ENCODE data around the gene GAS2L1. TPM values are rescaled to one million over a fixed set of nuclear protein-coding genes. Genes with fewer than 3 reads are reported as not detected.
A peak's percentile ranks its signal among the peaks of the same experiment; 100 is the strongest.
"Not testable (repeated sequence)": the region's sequence is repeated elsewhere in the genome, so short reads cannot be mapped to it uniquely, and the experiment has no call there.

Gene GAS2L1
- total RNA-seq, 2 donors from 2014 or later, result 15.8 to 19.2 TPM

DNA sequence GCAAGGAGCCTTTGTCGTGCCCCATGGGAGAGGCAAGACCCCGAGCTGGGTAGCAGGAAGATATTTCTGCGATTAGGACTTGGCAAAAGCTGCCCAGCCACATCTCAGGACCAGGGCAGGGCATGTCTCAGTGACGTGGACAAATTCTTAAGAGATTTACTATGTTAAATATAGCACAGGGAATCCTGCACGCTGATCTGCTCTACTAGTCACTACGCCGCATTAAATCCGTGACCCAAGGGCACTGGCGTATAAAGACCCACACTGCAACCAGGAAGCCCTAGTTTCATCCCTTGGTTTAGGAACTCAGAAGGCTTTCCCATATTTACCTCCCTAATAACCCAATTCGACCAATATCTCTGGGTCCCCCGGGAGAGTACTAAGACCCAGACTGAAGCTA is 46.8 kb downstream of the GAS2L1 start:
- intact Hi-C loops (cut with DNase I), result no loop called here
- ATAC-seq (no peak), DNase-seq (no peak)
- WGBS, 2 donors, result 92 to 93% methylated on average over 11 of the region's 11 CpGs
- Histone ChIP-seq H3K36me3 (replicated peaks in 1 of 2; ENCODE audit: insufficient read depth in 1 of 2, low read depth in 2 of 2) (peaks cover 11 to 42% of the 10 kb centered on the region in 2 donors), H3K9me3 (no peaks in the 10 kb centered on the region), H3K4me3 (no peak overlapping the region), H3K27ac (no peak overlapping the region), H3K4me1 (peaks cover 5% of the 10 kb centered on the region), H3K27me3 (no peaks in the 10 kb centered on the region)
- no peak for TF ChIP-seq POLR2A (IDR thresholded peaks at IDR 0.05)
- TF ChIP-seq, protein P1, sequence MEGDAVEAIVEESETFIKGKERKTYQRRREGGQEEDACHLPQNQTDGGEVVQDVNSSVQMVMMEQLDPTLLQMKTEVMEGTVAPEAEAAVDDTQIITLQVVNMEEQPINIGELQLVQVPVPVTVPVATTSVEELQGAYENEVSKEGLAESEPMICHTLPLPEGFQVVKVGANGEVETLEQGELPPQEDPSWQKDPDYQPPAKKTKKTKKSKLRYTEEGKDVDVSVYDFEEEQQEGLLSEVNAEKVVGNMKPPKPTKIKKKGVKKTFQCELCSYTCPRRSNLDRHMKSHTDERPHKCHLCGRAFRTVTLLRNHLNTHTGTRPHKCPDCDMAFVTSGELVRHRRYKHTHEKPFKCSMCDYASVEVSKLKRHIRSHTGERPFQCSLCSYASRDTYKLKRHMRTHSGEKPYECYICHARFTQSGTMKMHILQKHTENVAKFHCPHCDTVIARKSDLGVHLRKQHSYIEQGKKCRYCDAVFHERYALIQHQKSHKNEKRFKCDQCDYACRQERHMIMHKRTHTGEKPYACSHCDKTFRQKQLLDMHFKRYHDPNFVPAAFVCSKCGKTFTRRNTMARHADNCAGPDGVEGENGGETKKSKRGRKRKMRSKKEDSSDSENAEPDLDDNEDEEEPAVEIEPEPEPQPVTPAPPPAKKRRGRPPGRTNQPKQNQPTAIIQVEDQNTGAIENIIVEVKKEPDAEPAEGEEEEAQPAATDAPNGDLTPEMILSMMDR (IDR thresholded peaks at IDR 0.05), result no peak

DNA sequence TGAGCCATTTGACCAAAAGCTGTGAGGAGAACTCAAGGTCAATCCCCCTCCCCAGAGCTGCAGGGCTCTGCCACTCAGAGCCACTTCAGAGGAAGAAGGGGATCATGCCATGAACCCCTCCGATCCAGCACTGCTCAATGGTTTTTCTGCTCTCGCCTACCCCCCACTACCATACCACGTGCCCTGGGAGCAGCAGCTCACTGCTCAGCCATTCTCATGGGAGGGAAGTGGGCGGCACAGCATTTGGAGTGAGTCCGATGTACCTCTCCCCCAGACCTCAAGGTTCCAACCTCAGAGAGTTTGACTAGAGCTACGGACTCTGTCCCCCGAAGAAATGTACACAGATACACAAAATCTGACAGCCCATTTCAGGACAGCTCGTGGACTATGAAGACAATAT is 47.4 kb downstream of the GAS2L1 start:
- no peak for ATAC-seq
- 95 to 97% methylated on average over 8 of the region's 8 CpGs for WGBS, 2 donors
- H3K4me3 ChIP-seq, result no peak overlapping the region
- H3K27ac ChIP-seq, result no peak overlapping the region
- H3K27me3 ChIP-seq, result no peaks in the 10 kb centered on the region
- H3K4me1 ChIP-seq, result peaks cover 5% of the 10 kb centered on the region
- DNase-seq, result no peak
- intact Hi-C loops (cut with DNase I), result no loop called here
- H3K36me3 ChIP-seq (replicated peaks in 1 of 2; ENCODE audit: insufficient read depth in 1 of 2, low read depth in 2 of 2), result peaks cover 11 to 38% of the 10 kb centered on the region in 2 donors
- no peaks in the 10 kb centered on the region for H3K9me3 ChIP-seq
- TF ChIP-seq, protein P1 (IDR thresholded peaks at IDR 0.05), result no peak
- no peak for TF ChIP-seq POLR2A (IDR thresholded peaks at IDR 0.05)

DNA sequence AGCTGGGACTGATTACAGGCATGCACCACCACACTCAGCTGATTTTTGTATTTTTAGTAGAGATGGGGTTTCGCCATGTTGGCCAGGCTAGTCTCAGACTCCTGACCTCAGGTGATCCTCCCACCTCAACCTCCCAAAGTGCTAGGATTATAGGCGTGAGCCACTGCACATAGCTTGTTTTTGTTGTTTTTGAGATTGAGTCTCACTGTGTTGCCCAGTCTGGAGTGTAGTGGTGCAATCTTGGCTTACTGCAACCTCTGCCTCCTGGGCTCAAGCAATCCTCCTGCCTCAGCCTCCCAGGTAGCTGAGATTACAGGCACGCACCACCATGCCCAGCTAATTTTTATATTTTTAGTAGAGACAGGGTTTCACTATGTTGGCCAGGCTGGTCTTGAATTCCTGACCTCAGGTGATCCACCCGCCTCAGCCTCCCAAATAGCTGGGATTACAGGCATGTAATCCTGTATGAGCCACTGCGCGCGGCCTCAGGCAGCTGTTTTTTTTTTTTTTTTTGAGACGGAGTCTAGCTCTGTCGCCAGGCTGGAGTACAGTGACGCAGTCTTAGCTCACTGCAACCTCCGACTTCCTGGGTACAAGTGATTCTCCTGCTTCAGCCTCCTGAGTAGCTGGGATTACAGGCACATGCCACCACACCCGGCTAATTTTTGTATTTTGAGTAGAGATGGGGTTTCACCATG is 50.9 kb downstream of the GAS2L1 start:
- H3K4me1 ChIP-seq; H3K27me3 ChIP-seq; H3K4me3 ChIP-seq; intact Hi-C loops (cut with DNase I); ATAC-seq; H3K27ac ChIP-seq; H3K9me3 ChIP-seq; DNase-seq: not testable (repeated sequence)
- WGBS, 2 donors, result 94 to 98% methylated on average over 11 to 12 of the region's 12 CpGs
- peaks cover 11 to 31% of the 10 kb centered on the region in 2 donors for H3K36me3 ChIP-seq (replicated peaks in 1 of 2; ENCODE audit: insufficient read depth in 1 of 2, low read depth in 2 of 2)

DNA sequence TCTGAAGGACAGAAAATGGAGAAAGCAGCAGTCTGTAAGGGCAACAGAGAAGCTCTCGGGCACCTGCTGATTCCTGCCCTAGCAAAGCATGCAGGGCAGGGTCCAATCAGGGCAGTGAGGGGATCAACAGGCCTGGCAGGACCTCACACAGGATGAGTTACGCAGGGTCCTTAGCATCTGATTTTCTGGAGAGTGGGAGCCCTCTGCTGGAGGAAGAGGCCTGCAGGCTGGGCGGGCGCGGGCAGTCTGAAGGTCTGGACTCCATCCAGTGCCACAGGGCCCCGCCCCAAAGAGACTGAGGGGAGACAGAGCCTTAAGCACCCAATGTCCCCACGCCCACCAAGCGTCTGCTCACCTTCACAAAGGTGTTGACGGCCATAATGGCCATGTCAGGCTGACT is 53.0 kb downstream of the GAS2L1 start:
- no peak for TF ChIP-seq POLR2A (IDR thresholded peaks at IDR 0.05)
- TF ChIP-seq, protein P1 (IDR thresholded peaks at IDR 0.05), result peak; percentile 17 to 62 (median 47)
- H3K36me3 ChIP-seq (replicated peaks in 1 of 2; ENCODE audit: insufficient read depth in 1 of 2, low read depth in 2 of 2), result peaks cover under 1 to 16% of the 10 kb centered on the region in 2 donors
- no peaks in the 10 kb centered on the region for H3K4me1 ChIP-seq
- 39 to 48% methylated on average over 9 of the region's 9 CpGs for WGBS, 2 donors
- intact Hi-C loops (cut with DNase I), result no loop called here
- H3K4me3 ChIP-seq, result no peak overlapping the region
- H3K27me3 ChIP-seq, result no peaks in the 10 kb centered on the region
- ATAC-seq (peak; percentile 49), DNase-seq (peak; percentile 44 to 65 (median 52))
- no peaks in the 10 kb centered on the region for H3K9me3 ChIP-seq
- H3K27ac ChIP-seq, result no peak overlapping the region

Small RNAs within 50 kb of the gene (microRNA-seq; reads per million reads assigned to microRNA genes)
- 25.1 to 37.3 reads per million in 2 donors for gene MIR3653 (ENCODE audit: borderline number of aligned reads in 2 of 2, borderline replicate concordance in 2 of 2)

Small RNAs within 50 kb of the gene (small RNA-seq; reads per million reads assigned to genes)
- not detected for gene MIR3653

Other genes with a start within 250 kb of the GAS2L1 start
- not detected for gene C22orf31, start 244.8 kb upstream of the GAS2L1 start, total RNA-seq
- gene KREMEN1, start 233.6 kb upstream of the GAS2L1 start, total RNA-seq, result 1 to 10 TPM; 6.6 to 7.3 TPM
- 10 to 100 TPM in 1 of 2 donors, 1 to 10 TPM in 1; 5.9 to 25.9 TPM for gene EMID1, start 100.8 kb upstream of the GAS2L1 start, total RNA-seq
- 10 to 100 TPM; 32.4 to 42.2 TPM for gene RHBDD3, start 38.7 kb upstream of the GAS2L1 start, total RNA-seq
- gene EWSR1, start 38.4 kb upstream of the GAS2L1 start, total RNA-seq, result 100 to 1,000 TPM; 142 to 175 TPM
- under 1 TPM in 1 of 2 donors, not detected in 1; 0.78 TPM for gene RASL10A, start 9.0 kb downstream of the GAS2L1 start, total RNA-seq
- 10 to 100 TPM; 45.5 to 66.9 TPM for gene AP1B1, start 81.9 kb downstream of the GAS2L1 start, total RNA-seq
- not detected for gene RFPL1, start 131.9 kb downstream of the GAS2L1 start, total RNA-seq
- under 1 TPM; 0.33 to 0.52 TPM for gene NEFH, start 173.6 kb downstream of the GAS2L1 start, total RNA-seq
- gene THOC5, start 247.1 kb downstream of the GAS2L1 start, total RNA-seq, result 10 to 100 TPM; 20.0 to 29.0 TPM

All from body of pancreas (tissue), 4 donors.